HCT116 (cell line): ENCODE measurements around the gene TMEM140.

Experiments used
- CBX3 ChIP-seq: IDR thresholded peaks from 2 replicates; pipeline ENCODE4 v1.6.1; 2012; ENCODE audit warnings: low read depth
- CEBPB ChIP-seq: IDR thresholded peaks from 2 replicates; pipeline ENCODE4 v1.6.1; 2012; ENCODE audit warnings: low read depth
- CTCF ChIP-seq, 3 experiments: fragments of 200-600 bp in 1 of 3; sonication (generic) in 1 of 3; IDR thresholded peaks in 2 of 3; conservative IDR thresholded peaks in 1 of 3; 2 replicates each; pipeline ENCODE4 v1.5.1; 2012 to 2017; ENCODE audit warnings: low read depth in 2 of 3, low read length in 2 of 3, antibody characterized with exemption in 1 of 3, borderline replicate concordance in 1 of 3, control low read depth in 1 of 3, mild to moderate bottlenecking in 1 of 3, mixed read lengths in 1 of 3, mixed run types in 1 of 3, moderate library complexity in 1 of 3; ENCODE audit not compliant: insufficient read depth in 1 of 3
- EGR1 ChIP-seq: IDR thresholded peaks from 2 replicates; pipeline ENCODE4 v1.6.1; 2012; ENCODE audit warnings: low read depth
- EZH2 ChIP-seq: fragments of 200-600 bp; sonication (generic); IDR thresholded peaks from 2 replicates; pipeline ENCODE4 v1.6.1; 2017; ENCODE audit warnings: antibody characterized with exemption, mixed run types
- FOSL1 ChIP-seq: IDR thresholded peaks from 2 replicates; pipeline ENCODE4 v1.6.1; 2012; ENCODE audit warnings: low read depth
- POLR2AphosphoS5 ChIP-seq: IDR thresholded peaks from 2 replicates; pipeline ENCODE4 v1.6.1; 2011; ENCODE audit warnings: mild to moderate bottlenecking, low read depth, low read length, moderate library complexity
- YY1 ChIP-seq: IDR thresholded peaks from 2 replicates; pipeline ENCODE4 v1.6.1; 2011; ENCODE audit warnings: low read length, low read depth, moderate library complexity, mild to moderate bottlenecking; ENCODE audit not compliant: insufficient replicate concordance; ENCODE audit errors: extremely low read depth
- ZFX ChIP-seq: fragments of 450-650 bp; IDR thresholded peaks from 2 replicates; pipeline ENCODE4 v1.6.1; 2017

- TF ChIP-seq CBX3: no peak
- no peak for TF ChIP-seq CTCF (IDR thresholded peaks at IDR 0.05 in 2 of 3, conservative IDR thresholded peaks at IDR 0.05 in 1 of 3; ENCODE audit: borderline replicate concordance in 1 of 3, insufficient read depth in 1 of 3, low read depth in 2 of 3, low read length in 2 of 3)
- TF ChIP-seq FOSL1: no peak
- TF ChIP-seq ZFX: no peak
- TF ChIP-seq EZH2: no peak
- no peak for TF ChIP-seq EGR1
- no peak for TF ChIP-seq POLR2AphosphoS5
- TF ChIP-seq CEBPB: no peak
- TF ChIP-seq YY1: no peak
Measured at GRCh38 chr7:135168489-135169140, 20.7 kb downstream of the TMEM140 start.
